CD14-positive monocyte (primary cell): Measurements from ENCODE around the gene LCLAT1. TPM values are rescaled to one million over a fixed set of nuclear protein-coding genes. Genes with fewer than 3 reads are reported as not detected.

Experiments used
- DNase-seq, 3 donors: peaks; one replicate each; pipeline ENCODE4 v3.0.0-alpha.2; 2011 to 2022
- H2AFZ ChIP-seq: 2 replicates; pipeline ENCODE4 v1.6.0; 2012; ENCODE audit warnings: mild to moderate bottlenecking, low read depth, low read length, inconsistent platforms; ENCODE audit not compliant: insufficient read depth, poor library complexity, severe bottlenecking
- H3K27ac ChIP-seq, 2 donors: 1 replicate in 1 of 2; 2 replicates in 1 of 2; pipeline ENCODE4 v1.5.1; 2012 to 2013; ENCODE audit warnings: low read length in 2 of 2, control low read depth in 1 of 2, inconsistent platforms in 1 of 2, low read depth in 1 of 2, mild to moderate bottlenecking in 1 of 2
- H3K27me3 ChIP-seq, 2 donors: one replicate each; pipeline versions ENCODE4 v1.6.0 to v1.6.1; 2011 to 2013; ENCODE audit warnings: low read length in 2 of 2; ENCODE audit not compliant: control insufficient read depth in 2 of 2, insufficient read depth in 2 of 2
- H3K36me3 ChIP-seq, 2 donors: replicated peaks in 1 of 2; 1 replicate in 1 of 2; 2 replicates in 1 of 2; pipeline versions ENCODE4 v1.5.1 to v1.6.1; 2012 to 2013; ENCODE audit warnings: low read length in 2 of 2, control low read depth in 1 of 2, inconsistent platforms in 1 of 2, mild to moderate bottlenecking in 1 of 2; ENCODE audit not compliant: insufficient read depth in 2 of 2, control insufficient read depth in 1 of 2
- H3K4me1 ChIP-seq, 2 donors: 1 replicate in 1 of 2; 2 replicates in 1 of 2; pipeline versions ENCODE4 v1.5.1 to v1.6.1; 2012 to 2013; ENCODE audit warnings: low read length in 2 of 2, control low read depth in 1 of 2, inconsistent platforms in 1 of 2, mild to moderate bottlenecking in 1 of 2, moderate library complexity in 1 of 2; ENCODE audit not compliant: insufficient read depth in 2 of 2, control insufficient read depth in 1 of 2
- H3K4me2 ChIP-seq: replicated peaks from 2 replicates; pipeline ENCODE3; 2012; ENCODE audit warnings: low read length, moderate library complexity, mild to moderate bottlenecking; ENCODE audit not compliant: poor library complexity, severe bottlenecking; ENCODE audit errors: extremely low read depth
- H3K4me3 ChIP-seq, 3 experiments: fragments of 200-600 bp in 1 of 3; sonication (generic) in 1 of 3; replicated peaks in 1 of 3; 1 replicate in 2 of 3; 2 replicates in 1 of 3; pipeline ENCODE4 v1.5.1; 2011 to 2013; ENCODE audit warnings: low read length in 3 of 3, mild to moderate bottlenecking in 3 of 3, control low read depth in 2 of 3, low read depth in 2 of 3, inconsistent platforms in 1 of 3, moderate library complexity in 1 of 3
- H3K79me2 ChIP-seq: 2 replicates; pipeline ENCODE4 v1.6.0; 2012; ENCODE audit warnings: mild to moderate bottlenecking, control low read depth, inconsistent platforms, low read length, moderate library complexity; ENCODE audit not compliant: insufficient read depth
- H3K9ac ChIP-seq: 2 replicates; pipeline ENCODE4 v1.6.0; 2017; ENCODE audit warnings: low read length, mild to moderate bottlenecking; ENCODE audit not compliant: insufficient read depth, poor library complexity, severe bottlenecking
- H3K9me3 ChIP-seq, 2 donors: replicated peaks in 1 of 2; 1 replicate in 1 of 2; 2 replicates in 1 of 2; pipeline versions ENCODE4 v1.5.1 to v1.6.1; 2012 to 2013; ENCODE audit warnings: low read length in 2 of 2, control low read depth in 1 of 2; ENCODE audit not compliant: control insufficient read depth in 1 of 2, insufficient read depth in 1 of 2
- H4K20me1 ChIP-seq: 2 replicates; pipeline ENCODE4 v1.6.0; 2012; ENCODE audit warnings: mild to moderate bottlenecking, low read length, control low read depth, moderate library complexity; ENCODE audit not compliant: insufficient read depth
- H3K27ac Mint-ChIP-seq, 7 donors: one replicate each; pipeline ENCODE4 v1.8.0; 2020; ENCODE audit warnings: mild to moderate bottlenecking in 7 of 7, mixed read lengths in 7 of 7, moderate library complexity in 6 of 7, inconsistent platforms in 2 of 7
- H3K27me3 Mint-ChIP-seq, 3 donors: one replicate each; pipeline ENCODE4 v1.8.0; 2021 to 2022; ENCODE audit warnings: low read depth in 3 of 3, mild to moderate bottlenecking in 3 of 3, mixed read lengths in 3 of 3, moderate library complexity in 3 of 3, inconsistent platforms in 1 of 3
- H3K36me3 Mint-ChIP-seq, 2 donors: one replicate each; pipeline ENCODE4 v1.8.0; 2020; ENCODE audit warnings: mixed read lengths in 2 of 2, inconsistent platforms in 1 of 2, mild to moderate bottlenecking in 1 of 2
- H3K4me1 Mint-ChIP-seq: one replicate; pipeline ENCODE4 v1.8.0; 2020; ENCODE audit warnings: mild to moderate bottlenecking, mixed read lengths
- H3K4me3 Mint-ChIP-seq, 2 donors: one replicate each; pipeline ENCODE4 v1.8.0; 2020; ENCODE audit warnings: mild to moderate bottlenecking in 2 of 2, mixed read lengths in 2 of 2, moderate library complexity in 1 of 2
- H3K9me3 Mint-ChIP-seq, 7 donors: one replicate each; pipeline ENCODE4 v1.8.0; 2020 to 2022; ENCODE audit warnings: mixed read lengths in 7 of 7, mild to moderate bottlenecking in 6 of 7, moderate library complexity in 6 of 7, inconsistent platforms in 2 of 7
- WGBS: methylation state at CpG from one replicate; pipeline ENCODE4 v1.1.5; 2013; ENCODE audit warnings: missing lambda C conversion rate; ENCODE audit not compliant: insufficient coverage; 5-methylcytosine and 5-hydroxymethylcytosine counted together
- intact Hi-C, 2 donors: fragments of 100-400 bp; cut with micrococcal nuclease; formaldehyde crosslinking; loops; one replicate each; pipeline versions ENCODE4 v1.15.0 to v1.15.1; 2023
- polyA plus RNA-seq, 3 donors: library from polyadenylated mRNA; depleted of rRNA in 1 of 3; unstranded in 2 of 3; stranded (reverse) in 1 of 3; fragments of 300-500 nt in 2 of 3; fragments of >200 nt in 1 of 3; fragmentation: Illumina TruSeq in 2 of 3; gene quantifications; 1 replicate in 2 of 3; 2 replicates in 1 of 3; pipeline ENCODE4 v1.2.3, GENCODE V29; 2012 to 2021
- TF ChIP-seq, protein P1 (sequence below): fragments of 200-600 bp; IDR thresholded peaks from one replicate; pipeline ENCODE4 v1.8.0; 2022; ENCODE audit warnings: antibody characterized with exemption, mild to moderate bottlenecking

LCLAT1 gene
- polyA plus RNA-seq, 3 donors, result 1.2 to 5.7 (median 1.3) TPM

DNA sequence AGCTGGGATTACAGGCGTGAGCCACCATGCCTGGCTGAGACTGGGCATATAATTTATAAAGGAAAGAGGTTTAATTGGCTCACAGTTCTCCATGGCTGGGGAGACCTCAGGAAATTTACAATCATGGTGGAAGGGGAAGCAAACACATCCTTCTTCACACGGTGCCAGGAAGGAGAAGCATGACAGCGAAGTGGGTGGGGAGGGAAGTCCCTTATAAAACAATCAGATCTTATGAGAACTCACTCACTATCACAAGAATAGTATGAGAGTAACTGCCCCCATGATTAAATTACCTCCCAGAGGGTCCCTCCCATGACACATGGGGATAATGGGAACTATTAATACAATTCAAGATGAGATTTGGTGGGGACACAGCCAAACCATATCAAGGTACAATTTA, 7.8 kb upstream of the LCLAT1 start:
- Histone ChIP-seq H3K79me2 (no peaks in the 10 kb centered on the region), H3K27ac (no peak overlapping the region), H3K4me2 (no peak overlapping the region), H3K4me3 (no peak overlapping the region), H3K4me1 (peaks cover 9 to 14% of the 10 kb centered on the region in 2 donors), H2AFZ (no peak overlapping the region), H3K9ac (no peak overlapping the region), H4K20me1 (no peaks in the 10 kb centered on the region), H3K27me3 (no peaks in the 10 kb centered on the region), H3K9me3 (no peaks in the 10 kb centered on the region), H3K36me3 (no peaks in the 10 kb centered on the region)
- Mint-ChIP-seq H3K36me3 (no peaks in the 10 kb centered on the region), H3K27me3 (peaks cover 0 to 13% (median 3%) of the 10 kb centered on the region in 3 donors), H3K4me1 (peaks cover 20% of the 10 kb centered on the region), H3K9me3 (peaks cover 0 to 8% (median 0%) of the 10 kb centered on the region in 7 donors), H3K4me3 (no peak overlapping the region), H3K27ac (no peak overlapping the region)
- no CpG with 5 or more reads among the region's 3 CpGs for WGBS
- TF ChIP-seq, protein P1, sequence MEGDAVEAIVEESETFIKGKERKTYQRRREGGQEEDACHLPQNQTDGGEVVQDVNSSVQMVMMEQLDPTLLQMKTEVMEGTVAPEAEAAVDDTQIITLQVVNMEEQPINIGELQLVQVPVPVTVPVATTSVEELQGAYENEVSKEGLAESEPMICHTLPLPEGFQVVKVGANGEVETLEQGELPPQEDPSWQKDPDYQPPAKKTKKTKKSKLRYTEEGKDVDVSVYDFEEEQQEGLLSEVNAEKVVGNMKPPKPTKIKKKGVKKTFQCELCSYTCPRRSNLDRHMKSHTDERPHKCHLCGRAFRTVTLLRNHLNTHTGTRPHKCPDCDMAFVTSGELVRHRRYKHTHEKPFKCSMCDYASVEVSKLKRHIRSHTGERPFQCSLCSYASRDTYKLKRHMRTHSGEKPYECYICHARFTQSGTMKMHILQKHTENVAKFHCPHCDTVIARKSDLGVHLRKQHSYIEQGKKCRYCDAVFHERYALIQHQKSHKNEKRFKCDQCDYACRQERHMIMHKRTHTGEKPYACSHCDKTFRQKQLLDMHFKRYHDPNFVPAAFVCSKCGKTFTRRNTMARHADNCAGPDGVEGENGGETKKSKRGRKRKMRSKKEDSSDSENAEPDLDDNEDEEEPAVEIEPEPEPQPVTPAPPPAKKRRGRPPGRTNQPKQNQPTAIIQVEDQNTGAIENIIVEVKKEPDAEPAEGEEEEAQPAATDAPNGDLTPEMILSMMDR, result no peak
- DNase-seq, result no peak
- intact Hi-C loops, result no loop called here

DNA sequence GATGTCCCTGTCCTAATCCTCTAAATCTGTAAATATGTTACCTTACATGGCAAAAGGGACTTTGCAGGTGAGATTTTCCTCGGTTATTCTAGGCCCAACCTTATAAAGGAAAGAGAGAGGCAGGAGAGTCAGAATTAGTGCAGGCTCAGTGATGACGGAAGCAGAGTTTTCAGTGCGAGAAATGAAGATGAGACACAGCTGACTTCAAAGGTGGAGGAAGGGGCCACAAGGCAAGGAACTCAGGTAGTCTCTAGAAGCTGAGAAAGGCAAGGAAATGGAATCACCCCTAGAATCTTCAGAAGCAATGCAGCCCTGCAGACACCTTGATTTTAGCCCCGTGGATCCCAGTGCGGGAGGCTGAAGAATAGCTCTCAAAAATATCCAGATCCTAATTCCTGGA, 7.2 kb upstream of the LCLAT1 start:
- Histone ChIP-seq H3K79me2 (no peaks in the 10 kb centered on the region), H4K20me1 (no peaks in the 10 kb centered on the region), H3K4me3 (no peak overlapping the region), H3K4me1 (peaks cover 14 to 20% of the 10 kb centered on the region in 2 donors), H3K4me2 (no peak overlapping the region), H3K36me3 (no peaks in the 10 kb centered on the region), H3K9me3 (no peaks in the 10 kb centered on the region), H3K27me3 (no peaks in the 10 kb centered on the region), H3K9ac (no peak overlapping the region), H2AFZ (no peak overlapping the region), H3K27ac (no peak overlapping the region)
- TF ChIP-seq, protein P1, result no peak
- Mint-ChIP-seq H3K36me3 (no peaks in the 10 kb centered on the region), H3K4me1 (peaks cover 24% of the 10 kb centered on the region), H3K27me3 (peaks cover 0 to 10% (median 3%) of the 10 kb centered on the region in 3 donors), H3K27ac (no peak overlapping the region), H3K4me3 (no peak overlapping the region), H3K9me3 (peaks cover 0 to 8% (median 0%) of the 10 kb centered on the region in 7 donors)
- 100% methylated on average over 2 of the region's 5 CpGs for WGBS
- intact Hi-C loops, result no loop called here
- DNase-seq, result no peak
